GM06990 (cell line): ENCODE measurements around the gene ADCYAP1R1.
A peak's percentile ranks its signal among the peaks of the same experiment; 100 is the strongest.

ENCODE experiments used
- DNase-seq: peaks from one replicate; pipeline ENCODE4 v3.0.0-alpha.2; 2011; ENCODE audit not compliant: insufficient read length; ENCODE audit errors: extremely low read depth
- H3K27me3 ChIP-seq: replicated peaks from 2 replicates; pipeline ENCODE4 v1.6.0; 2011; ENCODE audit warnings: low read length; ENCODE audit not compliant: control insufficient read depth, insufficient read depth
- H3K36me3 ChIP-seq: 2 replicates; pipeline ENCODE4 v1.5.1; 2011; ENCODE audit warnings: low read length; ENCODE audit not compliant: control insufficient read depth, insufficient read depth
- H3K4me3 ChIP-seq: replicated peaks from 2 replicates; pipeline ENCODE4 v1.5.1; 2011; ENCODE audit warnings: low read depth, mild to moderate bottlenecking, control low read depth, low read length
- TF ChIP-seq, protein P1 (sequence below): IDR thresholded peaks from 2 replicates; pipeline ENCODE4 v1.5.1; 2011; ENCODE audit warnings: low read length, control low read depth, mild to moderate bottlenecking, inconsistent platforms; ENCODE audit not compliant: insufficient read depth, poor library complexity, severe bottlenecking

ADCYAP1R1 gene

DNA sequence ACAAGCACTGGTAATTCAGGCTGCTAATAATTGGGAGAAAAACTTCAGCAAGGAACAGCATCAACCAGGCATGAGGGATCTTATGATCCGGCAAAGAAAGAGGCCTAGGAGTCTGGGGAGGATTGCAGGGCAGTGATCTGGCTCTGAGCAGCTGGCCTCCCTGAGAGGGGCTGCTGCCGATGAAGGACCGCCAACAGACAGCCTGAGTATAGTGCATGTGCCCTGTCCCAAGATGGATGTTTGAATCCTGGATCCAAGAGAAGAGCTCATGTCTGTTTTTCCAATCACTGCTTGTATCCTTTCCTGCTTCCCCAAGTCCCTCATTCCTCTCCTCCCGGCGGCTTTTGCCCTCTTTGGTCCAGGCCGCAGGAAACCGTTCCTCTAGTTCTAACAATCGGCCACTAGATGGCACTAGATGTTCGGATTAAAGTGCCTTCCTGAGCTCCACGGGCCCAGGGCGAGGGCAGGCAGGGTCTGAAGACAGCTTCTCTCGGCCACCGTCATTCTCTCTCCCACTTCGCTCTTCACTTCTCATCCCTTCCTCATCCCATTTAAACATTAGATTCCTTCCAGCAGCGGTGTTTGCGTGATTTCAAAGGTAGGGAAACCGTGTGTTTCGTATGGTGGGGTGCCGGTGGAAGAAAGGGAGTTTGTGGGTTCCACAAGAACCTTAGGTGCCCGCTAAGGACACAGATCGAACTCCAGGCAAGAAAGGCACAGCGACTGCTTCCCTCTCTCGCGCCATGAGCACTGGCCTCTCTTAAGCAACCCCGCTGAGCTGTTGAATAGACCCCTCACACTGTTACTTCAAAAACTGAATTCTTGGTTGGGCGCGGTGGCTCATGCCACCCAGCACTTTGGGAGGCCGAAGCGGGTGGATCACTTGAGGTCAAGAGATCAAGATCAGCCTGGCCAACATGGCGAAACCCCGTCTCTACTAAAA, 82.4 kb downstream of the ADCYAP1R1 start:
- H3K4me3 ChIP-seq: no peak overlapping the region
- TF ChIP-seq, protein P1, sequence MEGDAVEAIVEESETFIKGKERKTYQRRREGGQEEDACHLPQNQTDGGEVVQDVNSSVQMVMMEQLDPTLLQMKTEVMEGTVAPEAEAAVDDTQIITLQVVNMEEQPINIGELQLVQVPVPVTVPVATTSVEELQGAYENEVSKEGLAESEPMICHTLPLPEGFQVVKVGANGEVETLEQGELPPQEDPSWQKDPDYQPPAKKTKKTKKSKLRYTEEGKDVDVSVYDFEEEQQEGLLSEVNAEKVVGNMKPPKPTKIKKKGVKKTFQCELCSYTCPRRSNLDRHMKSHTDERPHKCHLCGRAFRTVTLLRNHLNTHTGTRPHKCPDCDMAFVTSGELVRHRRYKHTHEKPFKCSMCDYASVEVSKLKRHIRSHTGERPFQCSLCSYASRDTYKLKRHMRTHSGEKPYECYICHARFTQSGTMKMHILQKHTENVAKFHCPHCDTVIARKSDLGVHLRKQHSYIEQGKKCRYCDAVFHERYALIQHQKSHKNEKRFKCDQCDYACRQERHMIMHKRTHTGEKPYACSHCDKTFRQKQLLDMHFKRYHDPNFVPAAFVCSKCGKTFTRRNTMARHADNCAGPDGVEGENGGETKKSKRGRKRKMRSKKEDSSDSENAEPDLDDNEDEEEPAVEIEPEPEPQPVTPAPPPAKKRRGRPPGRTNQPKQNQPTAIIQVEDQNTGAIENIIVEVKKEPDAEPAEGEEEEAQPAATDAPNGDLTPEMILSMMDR: peak; percentile 67
- H3K36me3 ChIP-seq: no peaks in the 10 kb centered on the region
- no peaks in the 10 kb centered on the region for H3K27me3 ChIP-seq
- peak; percentile 13 for DNase-seq

DNA sequence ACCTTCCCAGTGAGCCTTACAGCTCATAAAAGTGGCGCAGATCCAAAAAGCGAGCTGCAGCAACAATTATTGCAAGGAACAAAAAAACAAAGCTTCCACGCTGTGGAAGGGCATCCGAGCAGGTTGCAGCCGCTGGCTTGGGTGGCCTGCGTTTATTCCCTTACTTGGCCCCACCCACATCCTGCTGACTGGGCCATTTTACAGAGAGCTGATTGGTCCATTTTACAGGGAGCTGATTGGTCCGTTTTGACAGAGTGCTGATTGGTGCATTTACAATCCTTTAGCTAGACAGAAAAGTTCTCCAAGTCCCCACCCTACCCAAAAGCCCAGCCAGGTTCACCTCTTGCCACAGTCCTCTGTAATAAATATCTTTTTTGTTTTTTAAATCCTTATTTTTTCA, 85.1 kb downstream of the ADCYAP1R1 start:
- Histone ChIP-seq H3K27me3 (no peaks in the 10 kb centered on the region), H3K36me3 (no peaks in the 10 kb centered on the region), H3K4me3 (no peak overlapping the region)
- DNase-seq: no peak
- TF ChIP-seq, protein P1: no peak

DNA sequence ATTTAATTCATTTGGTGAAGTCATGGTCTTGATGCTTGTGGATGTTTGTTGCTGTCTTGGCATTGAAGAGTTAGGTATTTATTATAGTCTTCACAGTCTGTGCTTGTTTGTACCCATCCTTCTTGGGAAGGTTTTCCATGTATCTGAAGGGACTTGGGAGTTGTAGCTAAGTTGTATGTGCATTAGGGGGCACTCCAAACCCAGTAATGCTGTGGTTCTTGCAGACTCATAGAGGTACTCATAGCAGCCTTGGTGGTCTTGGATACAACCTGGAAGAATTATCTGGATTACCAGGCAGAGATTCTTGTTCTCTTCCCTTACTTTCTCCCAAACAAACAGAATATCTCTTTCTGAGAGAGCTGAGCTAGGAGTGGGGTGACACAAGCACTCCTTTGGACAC, 93.2 kb downstream of the ADCYAP1R1 start:
- Histone ChIP-seq H3K4me3 (no peak overlapping the region), H3K36me3 (no peaks in the 10 kb centered on the region), H3K27me3 (no peaks in the 10 kb centered on the region)
- no peak for DNase-seq
- TF ChIP-seq, protein P1: no peak

DNA sequence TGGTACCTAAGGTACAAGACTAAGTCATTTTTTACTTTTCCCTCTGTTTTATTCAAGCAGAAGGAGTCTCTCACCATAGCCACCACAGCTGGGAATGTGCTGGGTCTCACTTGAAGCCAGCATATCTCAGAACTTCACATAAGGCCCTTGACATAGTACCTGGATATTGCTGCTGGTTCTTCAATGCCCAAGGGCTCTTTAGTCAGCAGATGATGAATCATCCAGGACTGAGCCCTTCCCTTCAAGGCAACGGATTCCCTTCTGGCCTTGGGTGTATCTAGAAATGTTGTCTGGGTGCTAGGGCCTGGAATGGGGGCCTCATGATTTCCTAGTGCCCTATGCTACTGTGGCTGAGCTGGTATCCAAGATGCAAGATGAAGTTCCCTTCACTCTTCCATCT, 93.9 kb downstream of the ADCYAP1R1 start:
- no peak for DNase-seq
- Histone ChIP-seq H3K36me3 (no peaks in the 10 kb centered on the region), H3K27me3 (no peaks in the 10 kb centered on the region), H3K4me3 (no peak overlapping the region)
- TF ChIP-seq, protein P1: no peak

DNA sequence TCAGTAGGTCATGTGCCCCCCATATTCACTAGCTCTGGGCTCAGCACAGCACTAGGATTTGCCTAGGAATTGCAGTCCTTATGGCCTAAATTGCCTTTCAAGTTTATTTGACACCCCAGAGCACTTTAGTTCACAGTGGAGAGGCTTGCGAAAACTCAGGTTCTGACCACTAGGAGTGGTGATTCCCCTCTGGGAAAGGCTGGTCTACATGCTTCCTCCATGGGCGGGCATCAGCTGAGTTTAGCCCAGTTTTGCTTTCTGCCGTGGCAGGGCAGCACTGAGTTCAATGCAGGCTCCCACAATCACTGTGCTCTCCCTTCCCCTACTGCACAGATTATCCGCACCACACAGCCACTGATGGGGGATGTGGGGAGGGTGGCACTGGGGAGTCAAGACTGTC, 94.4 kb downstream of the ADCYAP1R1 start:
- TF ChIP-seq, protein P1: no peak
- H3K4me3 ChIP-seq: no peak overlapping the region

More for the DNA sequence above, 94.4 kb downstream of the ADCYAP1R1 start:
- Histone ChIP-seq H3K27me3 (no peaks in the 10 kb centered on the region), H3K36me3 (no peaks in the 10 kb centered on the region)
- no peak for DNase-seq
